ENCODE data around the gene ALKBH4.
"Not testable (repeated sequence)": the region's sequence is repeated elsewhere in the genome, so short reads cannot be mapped to it uniquely, and the experiment has no call there.

The ALKBH4 gene

DNA sequence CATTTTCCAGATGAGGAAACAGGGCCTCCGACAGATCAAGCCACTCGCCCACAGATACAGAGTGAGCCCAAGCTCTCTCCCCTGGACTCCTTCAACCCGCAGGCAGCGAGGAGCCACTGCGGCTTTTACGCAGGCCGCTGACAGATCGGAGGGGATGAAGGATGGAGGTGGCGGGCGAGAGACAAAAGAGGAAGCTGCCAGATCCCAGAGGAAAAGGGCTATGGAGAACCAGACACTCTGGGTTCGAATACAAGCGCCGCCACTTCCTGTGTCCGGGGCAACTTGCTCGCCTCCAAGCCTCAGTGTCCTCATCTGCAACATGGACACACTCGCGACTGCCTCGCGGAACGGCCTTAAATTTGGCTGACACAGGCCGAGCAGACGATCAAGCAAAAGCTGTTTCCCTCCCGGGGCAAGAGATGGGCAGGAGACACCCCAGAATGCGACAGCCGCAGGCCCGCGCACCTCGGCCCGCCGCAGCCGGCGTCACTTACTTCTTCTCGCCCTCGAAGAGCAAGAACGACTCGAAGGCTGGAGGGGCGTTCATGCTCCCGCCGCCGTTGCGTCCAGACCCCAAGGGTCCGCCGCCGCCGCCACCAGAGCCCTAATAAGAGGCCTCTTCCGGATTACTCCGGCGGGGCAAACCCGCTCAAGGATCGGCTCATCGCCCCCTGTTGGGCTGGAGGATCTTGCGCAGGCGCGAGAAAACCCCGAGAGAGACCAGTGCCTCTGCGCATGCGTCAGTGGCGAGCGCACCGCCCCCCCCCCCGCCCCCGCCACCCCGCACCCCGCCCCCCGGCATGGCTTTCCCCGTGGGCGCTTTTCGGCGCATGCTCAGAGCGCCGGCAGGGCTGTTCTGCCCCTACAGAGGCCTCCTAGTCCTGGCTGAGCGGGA, 13.9 kb upstream of the ALKBH4 start, which contains the start of gene POLR2J:
TSS of gene POLR2J (minus strand) at position 609 of the 895 bp plus-strand sequence. CDS start at position 547, 62 bp downstream.
- DNase-seq (ENCODE audit: low spot score); FAIRE-seq: not testable (repeated sequence)

DNA sequence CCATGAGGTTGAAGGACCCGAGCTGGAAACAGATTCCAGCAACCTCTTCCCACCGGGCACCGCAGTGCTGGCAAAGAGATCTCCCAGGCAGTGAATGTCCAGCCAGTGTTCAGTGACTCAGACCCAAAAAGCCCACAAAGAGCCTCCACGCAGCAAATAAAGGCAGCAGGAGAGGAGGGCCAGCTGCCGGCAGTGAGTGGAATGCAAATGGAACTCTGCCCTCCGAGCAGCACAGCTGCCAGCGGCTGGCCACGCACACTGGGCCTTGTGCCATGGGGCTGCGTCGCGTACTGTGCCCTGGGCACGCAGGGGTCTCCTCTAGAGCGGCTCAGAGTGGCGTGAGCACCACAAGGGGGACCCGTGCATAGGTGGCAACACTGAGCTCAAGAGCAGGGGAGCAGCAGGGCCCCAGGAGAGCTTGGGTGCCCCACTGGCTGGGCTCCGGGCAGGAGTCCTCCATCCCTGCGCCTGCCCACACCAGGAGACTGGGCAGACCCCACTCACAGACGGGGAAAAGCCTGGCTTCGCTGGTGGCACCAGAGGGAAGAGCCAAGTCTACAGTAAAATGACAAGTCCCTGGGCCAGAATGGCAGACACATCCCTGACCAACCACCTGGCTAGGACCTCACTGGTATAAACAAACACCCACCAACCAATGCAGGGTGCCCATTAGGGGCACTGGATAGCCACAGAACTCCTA, 10.2 kb upstream of the ALKBH4 start:
- not testable (repeated sequence) for DNase-seq (ENCODE audit: low spot score); FAIRE-seq

- not testable (repeated sequence) for FAIRE-seq; DNase-seq (ENCODE audit: low spot score)
These were observed 9.5 kb upstream of the ALKBH4 start for GRCh38 chr7:102474116-102474515.

DNA sequence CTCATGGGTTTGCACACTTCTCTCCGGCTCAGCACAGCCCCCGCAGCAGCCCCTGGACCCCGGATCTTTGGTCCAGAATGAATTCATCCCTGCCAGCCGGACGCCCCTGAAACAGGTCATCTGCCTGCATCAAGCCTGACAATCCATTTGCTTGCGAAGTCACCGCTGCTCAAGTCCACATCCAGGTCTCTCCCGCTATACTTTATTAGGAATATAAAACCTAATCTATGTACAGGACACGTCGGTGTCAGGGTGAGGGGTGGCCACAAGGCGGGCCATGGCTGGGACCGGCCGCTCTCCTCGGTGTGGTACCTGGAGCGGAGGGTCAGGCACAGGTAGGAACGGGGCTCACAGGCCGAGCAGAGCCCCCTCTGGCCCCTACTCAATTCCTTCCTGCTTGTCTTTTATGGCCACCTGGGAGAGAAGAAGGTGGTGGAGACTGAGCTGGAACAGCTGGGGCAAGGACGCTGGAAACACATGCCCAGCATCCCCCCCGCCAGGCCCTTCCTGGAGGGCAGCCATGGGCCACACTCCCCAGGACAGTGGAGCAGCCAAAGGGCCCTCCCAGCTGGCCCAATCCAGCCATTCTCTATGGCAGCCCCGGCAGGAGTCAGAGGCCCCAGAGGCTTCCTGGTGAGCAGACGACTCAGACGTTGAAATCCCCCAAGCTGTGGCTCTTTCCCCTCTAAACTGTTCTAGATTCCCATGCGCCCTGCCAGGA, 8.8 kb upstream of the ALKBH4 start:
- no peak for FAIRE-seq

GRCh38 chr7:102472126-102473041, 7.7 kb upstream of the ALKBH4 start:
- no peak for DNase-seq (ENCODE audit: low spot score)
- FAIRE-seq: no peak

More for the DNA sequence above, 8.8 kb upstream of the ALKBH4 start:
- no peak for DNase-seq (ENCODE audit: low spot score)

DNA sequence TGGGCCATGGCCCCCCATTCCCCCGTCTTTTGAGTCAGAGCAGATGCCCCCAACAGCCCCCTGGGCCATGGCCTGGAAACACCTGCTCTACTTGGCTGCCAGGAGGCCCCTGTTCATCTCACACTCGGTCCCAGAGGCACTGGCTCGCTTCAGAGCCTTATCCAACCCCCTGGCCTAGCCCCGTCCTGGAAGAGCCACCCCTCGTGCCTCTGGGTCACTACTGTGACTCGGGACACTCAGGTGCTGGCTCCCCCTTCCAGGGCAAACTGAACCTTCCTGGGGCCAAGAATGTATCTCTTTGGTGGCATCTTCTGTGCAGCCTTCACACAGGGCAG, 7.1 kb upstream of the ALKBH4 start:
- FAIRE-seq (no peak), DNase-seq (ENCODE audit: low spot score) (no peak)

- FAIRE-seq (no peak), DNase-seq (ENCODE audit: low spot score) (no peak)
These were observed 5.5 kb upstream of the ALKBH4 start for GRCh38 chr7:102469972-102470825.

DNA sequence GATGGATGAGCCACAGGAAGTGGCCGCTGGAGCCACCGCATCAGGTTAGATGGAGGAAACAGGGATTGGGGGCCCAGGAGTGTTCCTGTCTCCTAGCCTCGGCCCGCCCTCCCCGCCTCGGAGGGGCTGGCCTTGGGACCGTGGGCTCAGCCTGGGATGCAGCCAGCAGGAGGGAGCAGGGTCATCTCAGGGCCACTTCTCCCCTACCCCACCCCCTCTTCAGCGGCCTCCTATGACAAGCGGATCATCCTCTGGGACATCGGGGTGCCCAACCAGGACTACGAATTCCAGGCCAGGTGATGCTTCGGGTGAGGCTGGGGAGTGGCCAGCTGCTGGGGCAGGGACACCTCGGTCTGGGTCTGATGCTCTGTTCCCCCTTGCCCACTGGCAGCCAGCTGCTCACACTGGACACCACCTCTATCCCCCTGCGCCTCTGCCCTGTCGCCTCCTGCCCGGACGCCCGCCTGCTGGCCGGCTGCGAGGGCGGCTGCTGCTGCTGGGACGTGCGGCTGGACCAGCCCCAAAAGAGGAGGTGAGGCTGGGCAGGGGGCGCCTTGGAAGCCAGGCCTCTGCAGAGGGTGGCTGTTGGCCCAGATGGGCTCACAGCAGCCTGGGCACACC, 4.8 kb upstream of the ALKBH4 start:
- FAIRE-seq (peak; percentile 58), DNase-seq (ENCODE audit: low spot score) (no peak)

GRCh38 chr7:102468478-102469350, 4.1 kb upstream of the ALKBH4 start:
- DNase-seq (ENCODE audit: low spot score): no peak
- no peak for FAIRE-seq

- DNase-seq (ENCODE audit: low spot score): no peak
- FAIRE-seq: peak; percentile 44
These were observed 3.2 kb upstream of the ALKBH4 start for GRCh38 chr7:102467581-102468477.

GRCh38 chr7:102466097-102466496, 1.4 kb upstream of the ALKBH4 start:
- FAIRE-seq (peak; percentile 35), DNase-seq (ENCODE audit: low spot score) (no peak)

DNA sequence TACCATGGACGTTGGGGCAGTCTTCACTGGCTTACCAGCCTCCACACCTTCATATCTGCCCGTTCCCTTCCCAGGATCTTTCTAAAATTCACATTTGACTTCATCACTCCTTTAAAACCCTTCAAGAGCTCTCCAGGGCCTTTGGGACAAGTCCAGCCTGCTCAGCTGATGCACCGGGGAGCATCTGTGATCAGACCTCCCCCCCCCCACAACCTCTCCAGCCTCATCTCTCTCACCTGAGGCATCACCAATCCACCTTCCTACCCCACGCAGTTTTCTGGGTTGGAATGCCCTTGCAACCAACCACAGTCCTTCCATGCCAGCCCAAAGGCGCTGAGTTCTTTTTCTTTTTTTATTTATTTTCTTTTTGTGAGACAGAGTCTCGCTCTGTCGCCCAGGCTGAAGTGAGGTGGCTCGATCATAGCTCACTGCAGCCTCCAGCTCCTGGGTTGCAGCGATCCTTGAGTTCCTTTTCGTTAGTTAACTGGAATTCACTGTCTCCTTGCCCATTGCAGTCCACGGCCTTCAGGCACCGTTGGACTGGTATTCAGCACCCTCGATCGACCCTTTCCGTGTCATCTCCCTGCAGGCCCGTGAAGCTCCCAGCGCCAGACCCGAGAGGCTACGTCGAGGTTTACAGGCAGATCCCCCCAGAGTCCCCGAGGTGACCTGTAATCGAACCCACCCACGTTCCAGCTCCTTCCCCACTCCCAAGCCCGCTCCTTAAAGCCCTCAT, 654 bp downstream of the ALKBH4 start:
- FAIRE-seq: no peak
- DNase-seq (ENCODE audit: low spot score): no peak

- DNase-seq (ENCODE audit: low spot score): no peak
- no peak for FAIRE-seq
These were observed 4.2 kb downstream of the ALKBH4 start for GRCh38 chr7:102460467-102460866.

DNA sequence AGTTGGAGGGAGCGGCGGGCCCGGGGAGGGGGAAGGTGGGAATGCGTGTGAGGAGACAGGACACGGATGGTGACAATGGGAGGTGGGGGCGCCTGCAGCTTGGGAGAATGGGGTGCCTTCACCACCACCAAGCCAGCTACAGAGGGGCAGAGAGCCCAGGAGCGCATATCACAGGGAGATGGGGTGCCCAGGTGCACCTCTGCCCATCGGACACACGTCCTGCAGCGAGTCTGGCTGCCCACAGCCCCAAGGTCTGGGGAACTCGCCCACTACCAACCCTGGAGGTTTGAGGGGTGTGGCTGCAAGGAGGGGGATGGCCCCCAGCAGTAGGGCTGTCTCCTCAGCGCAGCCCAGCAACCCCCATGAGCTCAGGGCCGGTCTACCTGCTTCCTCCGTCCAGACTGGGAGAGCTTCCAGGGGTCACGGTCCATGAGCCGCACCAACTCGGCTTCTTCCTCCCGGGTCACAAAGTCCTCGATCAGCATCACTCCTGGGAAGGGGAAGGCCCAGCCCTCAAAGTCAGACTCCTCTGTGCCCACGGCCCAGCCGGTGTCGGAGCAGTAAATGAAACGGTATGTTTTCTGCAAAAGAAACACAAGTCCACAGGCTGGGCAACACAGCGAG, 5.3 kb downstream of the ALKBH4 start:
- no peak for FAIRE-seq
- no peak for DNase-seq (ENCODE audit: low spot score)

DNA sequence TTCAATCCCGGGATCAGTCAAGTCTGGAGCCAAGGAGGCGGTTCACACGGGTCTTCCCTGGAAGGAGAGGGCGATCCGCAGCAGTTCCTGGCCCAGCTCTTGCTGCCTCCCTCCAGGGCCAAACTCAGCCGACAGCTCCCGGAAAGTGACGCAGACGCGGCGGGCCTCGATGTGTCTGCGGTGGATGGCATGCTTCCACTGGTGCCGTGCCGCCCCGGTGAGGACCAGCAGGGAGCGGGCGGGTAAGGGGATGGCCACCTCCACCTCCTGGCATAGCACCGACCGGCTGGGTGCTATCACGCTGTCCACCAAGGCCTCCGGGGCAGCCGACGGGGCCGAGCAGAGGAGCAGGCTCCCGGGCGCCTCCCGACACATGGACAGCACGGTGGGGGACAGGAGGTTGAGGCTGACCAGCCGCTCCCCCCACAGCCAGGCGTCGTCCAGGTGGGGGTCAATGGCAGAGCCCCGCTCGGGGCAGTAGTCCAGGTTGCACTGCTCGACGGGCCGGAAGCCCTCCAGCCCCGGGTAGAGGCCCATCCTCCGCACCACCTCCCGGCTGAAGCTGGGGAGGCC, 7.2 kb downstream of the ALKBH4 start:
- DNase-seq (ENCODE audit: low spot score) (no peak), FAIRE-seq (peak; percentile 78)

DNA sequence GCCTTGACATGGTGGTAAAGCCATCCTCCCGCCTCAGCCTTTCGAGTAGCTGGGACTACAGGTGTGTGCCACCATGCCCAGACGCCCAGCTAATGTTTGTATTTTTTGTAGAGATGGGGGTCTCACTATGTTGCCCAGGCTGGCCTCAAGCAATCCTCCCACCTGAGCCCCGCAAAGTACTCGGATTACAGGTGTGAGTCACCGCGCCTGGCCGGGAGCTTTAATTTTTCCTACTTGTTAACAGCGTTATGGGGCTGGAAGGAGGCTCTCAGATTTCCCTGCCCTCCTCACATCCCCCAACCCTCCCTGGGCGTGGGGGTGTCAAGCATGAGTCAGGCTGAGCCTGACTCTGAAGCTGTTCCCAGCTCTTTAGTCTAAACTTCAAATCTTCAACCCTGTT, 8.3 kb downstream of the ALKBH4 start:
- peak; percentile 88 for DNase-seq (ENCODE audit: low spot score)
- FAIRE-seq: peak; percentile 68

Data from urothelium cell line (cell line).